Activated gamma-delta T cell treated with Interleukin-2 at 50 U/mL for 16 hours (primary cell): Measurements from ENCODE around the gene CSTF3.
A peak's percentile ranks its signal among the peaks of the same experiment; 100 is the strongest.

ENCODE experiments used
- DNase-seq: peaks from one replicate; pipeline ENCODE4 v3.0.0-alpha.2; 2020

Gene CSTF3

GRCh38 chr11:33040033-33040861 lies 121.0 kb downstream of the CSTF3 start:
- DNase-seq = no peak

GRCh38 chr11:33039274-33040032 lies 121.8 kb downstream of the CSTF3 start, which contains the start of gene TCP11L1:
TSS of gene TCP11L1 (plus strand) at chr11:33039572. CDS start at chr11:33043774, 4,202 bp downstream.
- peak; percentile 73 for DNase-seq

- DNase-seq = no peak
These were observed 126.3 kb downstream of the CSTF3 start for GRCh38 chr11:33035011-33035410.
